ENCODE measurements around the gene TRANK1.

DNA sequence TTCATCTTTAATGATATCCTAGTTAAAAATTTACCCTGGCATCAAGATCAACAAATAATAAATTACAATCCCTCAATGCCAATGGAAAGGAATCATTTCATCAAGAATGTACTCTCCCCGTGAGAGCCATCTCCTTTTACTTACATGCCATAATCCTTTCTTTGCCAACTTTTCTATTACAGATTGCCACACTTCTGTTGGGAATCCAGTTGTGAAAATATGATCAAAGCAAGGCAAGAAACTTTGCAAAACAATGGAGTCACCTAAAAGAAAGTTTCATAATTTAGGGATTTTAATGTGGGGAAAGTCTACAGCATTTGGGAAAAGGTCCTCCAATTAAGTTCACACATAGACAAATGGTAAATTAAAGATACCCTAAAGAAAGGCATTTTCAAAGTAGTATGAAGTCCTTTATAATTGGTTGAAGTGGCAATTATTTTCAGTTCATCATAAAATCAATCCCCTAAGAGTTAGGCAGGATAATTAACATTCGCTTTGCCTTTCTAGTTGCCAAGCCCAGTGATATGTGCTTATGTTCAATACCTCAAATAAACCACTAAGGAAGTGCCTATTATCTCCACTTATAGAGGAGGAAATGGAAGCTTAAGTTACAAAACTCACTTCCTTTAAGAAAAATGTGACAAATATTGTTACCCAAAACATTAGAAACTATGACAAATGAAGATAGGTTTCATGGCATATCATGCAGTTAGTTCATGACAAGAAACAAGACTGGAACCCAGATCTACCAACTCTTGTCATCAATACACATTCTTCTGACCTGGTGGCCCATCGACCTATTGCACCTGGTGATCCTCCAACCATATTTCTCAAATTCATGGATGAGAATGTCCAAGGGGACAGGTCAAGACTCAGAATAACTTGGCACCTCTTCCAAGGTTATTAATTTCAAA is 49.1 kb downstream of the TRANK1 start:
- TF ChIP-seq, protein P1, sequence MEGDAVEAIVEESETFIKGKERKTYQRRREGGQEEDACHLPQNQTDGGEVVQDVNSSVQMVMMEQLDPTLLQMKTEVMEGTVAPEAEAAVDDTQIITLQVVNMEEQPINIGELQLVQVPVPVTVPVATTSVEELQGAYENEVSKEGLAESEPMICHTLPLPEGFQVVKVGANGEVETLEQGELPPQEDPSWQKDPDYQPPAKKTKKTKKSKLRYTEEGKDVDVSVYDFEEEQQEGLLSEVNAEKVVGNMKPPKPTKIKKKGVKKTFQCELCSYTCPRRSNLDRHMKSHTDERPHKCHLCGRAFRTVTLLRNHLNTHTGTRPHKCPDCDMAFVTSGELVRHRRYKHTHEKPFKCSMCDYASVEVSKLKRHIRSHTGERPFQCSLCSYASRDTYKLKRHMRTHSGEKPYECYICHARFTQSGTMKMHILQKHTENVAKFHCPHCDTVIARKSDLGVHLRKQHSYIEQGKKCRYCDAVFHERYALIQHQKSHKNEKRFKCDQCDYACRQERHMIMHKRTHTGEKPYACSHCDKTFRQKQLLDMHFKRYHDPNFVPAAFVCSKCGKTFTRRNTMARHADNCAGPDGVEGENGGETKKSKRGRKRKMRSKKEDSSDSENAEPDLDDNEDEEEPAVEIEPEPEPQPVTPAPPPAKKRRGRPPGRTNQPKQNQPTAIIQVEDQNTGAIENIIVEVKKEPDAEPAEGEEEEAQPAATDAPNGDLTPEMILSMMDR (IDR thresholded peaks at IDR 0.05) = no peak
- no peak for TF ChIP-seq POLR2A (IDR thresholded peaks at IDR 0.05)

Data from adrenal gland (tissue), 5 donors.